ENCODE results near the gene ZFPM1.

The ZFPM1 gene

GRCh38 chr16:88460496-88461330, 7.6 kb downstream of the ZFPM1 start:
- WGBS (ENCODE audit: extremely low coverage, insufficient coverage, insufficient read length), result no CpG with 5 or more reads among the region's 32 CpGs
- Histone ChIP-seq H4K8ac (ENCODE audit: low read depth, low read length) (no peak overlapping the region), H3K4ac (ENCODE audit: low read depth, low read length) (no peak overlapping the region), H2BK5ac (ENCODE audit: low read depth, low read length, poor library complexity) (no peak overlapping the region), H3K36me3 (ENCODE audit: control insufficient read depth in 1 of 2, insufficient read depth in 2 of 2, low read length in 2 of 2) (no peaks in the 10 kb centered on the region), H3K18ac (ENCODE audit: low read length) (peak overlapping the region; percentile 21), H3K9me3 (ENCODE audit: insufficient read depth, low read depth, low read length) (no peaks in the 10 kb centered on the region), H4K91ac (ENCODE audit: low read depth, low read length) (no peak overlapping the region), H3K23ac (ENCODE audit: low read length) (no peak overlapping the region), H3K4me3 (ENCODE audit: low read depth, low read length) (no peak overlapping the region), H3K4me1 (ENCODE audit: control insufficient read depth in 1 of 2, insufficient read depth in 2 of 2, low read length in 2 of 2) (peaks cover 10 to 16% of the 10 kb centered on the region in 2 experiments), H3K9ac (ENCODE audit: low read length) (no peak overlapping the region), H3K27ac (ENCODE audit: low read depth, low read length) (no peak overlapping the region), H2AFZ (ENCODE audit: insufficient read depth, low read length, poor library complexity) (no peak overlapping the region), H3K27me3 (ENCODE audit: insufficient read depth, low read length) (no peaks in the 10 kb centered on the region), H2BK12ac (ENCODE audit: low read length) (no peak overlapping the region), H3K4me2 (ENCODE audit: low read length) (no peak overlapping the region), H2BK120ac (ENCODE audit: insufficient read depth, low read length, poor library complexity) (no peak overlapping the region), H3K14ac (ENCODE audit: low read length) (no peak overlapping the region), H3K79me2 (ENCODE audit: control insufficient read depth, insufficient read depth, low read length, poor library complexity) (no peaks in the 10 kb centered on the region), H2AK5ac (ENCODE audit: low read length) (no peak overlapping the region), H3K79me1 (ENCODE audit: low read length) (no peaks in the 10 kb centered on the region), H4K12ac (ENCODE audit: low read depth, low read length) (no peak overlapping the region)
- DNase-seq, result no peak

- no peak overlapping the region for H3K9ac ChIP-seq (ENCODE audit: low read length)
- H4K91ac ChIP-seq (ENCODE audit: low read depth, low read length), result no peak overlapping the region
- no peak overlapping the region for H3K14ac ChIP-seq (ENCODE audit: low read length)
- no peak overlapping the region for H3K27ac ChIP-seq (ENCODE audit: low read depth, low read length)
- H2BK12ac ChIP-seq (ENCODE audit: low read length), result no peak overlapping the region
- no peak overlapping the region for H2BK120ac ChIP-seq (ENCODE audit: insufficient read depth, low read length, poor library complexity)
- H2BK5ac ChIP-seq (ENCODE audit: low read depth, low read length, poor library complexity), result no peak overlapping the region
- H3K18ac ChIP-seq (ENCODE audit: low read length), result no peak overlapping the region
- no peaks in the 10 kb centered on the region for H3K27me3 ChIP-seq (ENCODE audit: insufficient read depth, low read length)
- no CpG with 5 or more reads among the region's 30 CpGs for WGBS (ENCODE audit: extremely low coverage, insufficient coverage, insufficient read length)
- no peaks in the 10 kb centered on the region for H3K9me3 ChIP-seq (ENCODE audit: insufficient read depth, low read depth, low read length)
- H3K36me3 ChIP-seq (ENCODE audit: control insufficient read depth in 1 of 2, insufficient read depth in 2 of 2, low read length in 2 of 2), result no peaks in the 10 kb centered on the region
- H4K8ac ChIP-seq (ENCODE audit: low read depth, low read length), result no peak overlapping the region
- no peak overlapping the region for H4K12ac ChIP-seq (ENCODE audit: low read depth, low read length)
- no peak overlapping the region for H2AFZ ChIP-seq (ENCODE audit: insufficient read depth, low read length, poor library complexity)
- H3K79me2 ChIP-seq (ENCODE audit: control insufficient read depth, insufficient read depth, low read length, poor library complexity), result no peaks in the 10 kb centered on the region
- no peak overlapping the region for H2AK5ac ChIP-seq (ENCODE audit: low read length)
- no peak for DNase-seq
- no peaks in the 10 kb centered on the region for H3K79me1 ChIP-seq (ENCODE audit: low read length)
- no peak overlapping the region for H3K23ac ChIP-seq (ENCODE audit: low read length)
- no peak overlapping the region for H3K4me2 ChIP-seq (ENCODE audit: low read length)
- peaks cover 9 to 15% of the 10 kb centered on the region in 2 experiments for H3K4me1 ChIP-seq (ENCODE audit: control insufficient read depth in 1 of 2, insufficient read depth in 2 of 2, low read length in 2 of 2)
- no peak overlapping the region for H3K4me3 ChIP-seq (ENCODE audit: low read depth, low read length)
- H3K4ac ChIP-seq (ENCODE audit: low read depth, low read length), result peak overlapping the region; percentile 35
Measured at GRCh38 chr16:88461331-88462269, 8.5 kb downstream of the ZFPM1 start.

- H3K23ac ChIP-seq (ENCODE audit: low read length), result no peak overlapping the region
- H3K18ac ChIP-seq (ENCODE audit: low read length), result peak overlapping the region; percentile 22
- H3K36me3 ChIP-seq (ENCODE audit: control insufficient read depth in 1 of 2, insufficient read depth in 2 of 2, low read length in 2 of 2), result no peaks in the 10 kb centered on the region
- no peak overlapping the region for H3K27ac ChIP-seq (ENCODE audit: low read depth, low read length)
- no peak overlapping the region for H3K4me3 ChIP-seq (ENCODE audit: low read depth, low read length)
- no peak overlapping the region for H2BK120ac ChIP-seq (ENCODE audit: insufficient read depth, low read length, poor library complexity)
- no peaks in the 10 kb centered on the region for H3K79me1 ChIP-seq (ENCODE audit: low read length)
- H3K4me2 ChIP-seq (ENCODE audit: low read length), result no peak overlapping the region
- no peak overlapping the region for H3K14ac ChIP-seq (ENCODE audit: low read length)
- H4K12ac ChIP-seq (ENCODE audit: low read depth, low read length), result no peak overlapping the region
- peak overlapping the region; percentile 20 for H3K4ac ChIP-seq (ENCODE audit: low read depth, low read length)
- H3K9me3 ChIP-seq (ENCODE audit: insufficient read depth, low read depth, low read length), result no peaks in the 10 kb centered on the region
- WGBS (ENCODE audit: extremely low coverage, insufficient coverage, insufficient read length), result no CpG with 5 or more reads among the region's 12 CpGs
- H2AFZ ChIP-seq (ENCODE audit: insufficient read depth, low read length, poor library complexity), result no peak overlapping the region
- H2BK12ac ChIP-seq (ENCODE audit: low read length), result no peak overlapping the region
- H2AK5ac ChIP-seq (ENCODE audit: low read length), result no peak overlapping the region
- H4K8ac ChIP-seq (ENCODE audit: low read depth, low read length), result no peak overlapping the region
- peaks cover 9 to 15% of the 10 kb centered on the region in 2 experiments for H3K4me1 ChIP-seq (ENCODE audit: control insufficient read depth in 1 of 2, insufficient read depth in 2 of 2, low read length in 2 of 2)
- H2BK5ac ChIP-seq (ENCODE audit: low read depth, low read length, poor library complexity), result no peak overlapping the region
- H3K79me2 ChIP-seq (ENCODE audit: control insufficient read depth, insufficient read depth, low read length, poor library complexity), result no peaks in the 10 kb centered on the region
- H4K91ac ChIP-seq (ENCODE audit: low read depth, low read length), result no peak overlapping the region
- no peaks in the 10 kb centered on the region for H3K27me3 ChIP-seq (ENCODE audit: insufficient read depth, low read length)
- DNase-seq, result no peak
- no peak overlapping the region for H3K9ac ChIP-seq (ENCODE audit: low read length)
Measured at GRCh38 chr16:88462396-88462795, 9.3 kb downstream of the ZFPM1 start.

GRCh38 chr16:88463411-88463810, 10.3 kb downstream of the ZFPM1 start:
- no peak overlapping the region for H4K8ac ChIP-seq (ENCODE audit: low read depth, low read length)
- no peak overlapping the region for H2BK5ac ChIP-seq (ENCODE audit: low read depth, low read length, poor library complexity)
- H3K23ac ChIP-seq (ENCODE audit: low read length), result no peak overlapping the region
- no peaks in the 10 kb centered on the region for H3K79me1 ChIP-seq (ENCODE audit: low read length)
- no peak overlapping the region for H2BK12ac ChIP-seq (ENCODE audit: low read length)
- WGBS (ENCODE audit: extremely low coverage, insufficient coverage, insufficient read length), result no CpG with 5 or more reads among the region's 16 CpGs
- H3K4ac ChIP-seq (ENCODE audit: low read depth, low read length), result no peak overlapping the region
- no peak overlapping the region for H4K91ac ChIP-seq (ENCODE audit: low read depth, low read length)
- H4K12ac ChIP-seq (ENCODE audit: low read depth, low read length), result no peak overlapping the region
- no peak for DNase-seq
- H3K18ac ChIP-seq (ENCODE audit: low read length), result no peak overlapping the region
- H3K79me2 ChIP-seq (ENCODE audit: control insufficient read depth, insufficient read depth, low read length, poor library complexity), result no peaks in the 10 kb centered on the region
- H3K27me3 ChIP-seq (ENCODE audit: insufficient read depth, low read length), result no peaks in the 10 kb centered on the region
- H3K9me3 ChIP-seq (ENCODE audit: insufficient read depth, low read depth, low read length), result no peaks in the 10 kb centered on the region
- H2AFZ ChIP-seq (ENCODE audit: insufficient read depth, low read length, poor library complexity), result no peak overlapping the region
- no peak overlapping the region for H3K9ac ChIP-seq (ENCODE audit: low read length)
- H3K4me3 ChIP-seq (ENCODE audit: low read depth, low read length), result no peak overlapping the region
- H3K4me1 ChIP-seq (ENCODE audit: control insufficient read depth in 1 of 2, insufficient read depth in 2 of 2, low read length in 2 of 2), result peaks cover 13 to 15% of the 10 kb centered on the region in 2 experiments
- H3K27ac ChIP-seq (ENCODE audit: low read depth, low read length), result no peak overlapping the region
- H3K36me3 ChIP-seq (ENCODE audit: control insufficient read depth in 1 of 2, insufficient read depth in 2 of 2, low read length in 2 of 2), result no peaks in the 10 kb centered on the region
- no peak overlapping the region for H3K4me2 ChIP-seq (ENCODE audit: low read length)
- no peak overlapping the region for H2AK5ac ChIP-seq (ENCODE audit: low read length)
- H3K14ac ChIP-seq (ENCODE audit: low read length), result no peak overlapping the region
- H2BK120ac ChIP-seq (ENCODE audit: insufficient read depth, low read length, poor library complexity), result no peak overlapping the region

Measured in trophoblast cell (in vitro differentiated cells and primary cell).